Gastrocnemius medialis (tissue), 4 donors: ENCODE measurements around the gene HMCN2. TPM values are rescaled to one million over a fixed set of nuclear protein-coding genes. Genes with fewer than 3 reads are reported as not detected.

Experiments used
- ATAC-seq, 2 donors: fragments of 150-250 bp; one replicate each; pipeline ENCODE4 v1.9.1; 2016
- DNase-seq, 2 donors: peaks; one replicate each; pipeline ENCODE4 v3.0.0-alpha.2; 2019
- H3K27ac ChIP-seq, 4 donors: fragments of 200-600 bp; sonication (generic); 1 replicate in 1 of 4; 2 replicates in 3 of 4; pipeline ENCODE4 v1.5.1; 2016 to 2018; ENCODE audit warnings: mild to moderate bottlenecking in 2 of 4, moderate library complexity in 1 of 4
- H3K27me3 ChIP-seq, 3 donors: fragments of 200-600 bp; sonication (generic) in 2 of 3; 1 replicate in 1 of 3; 2 replicates in 2 of 3; pipeline versions ENCODE4 v1.5.1 to v1.6.0; 2016 to 2019; ENCODE audit warnings: mild to moderate bottlenecking in 1 of 3, moderate library complexity in 1 of 3
- H3K36me3 ChIP-seq, 2 donors: fragments of 200-600 bp; sonication (generic) in 1 of 2; one replicate each; pipeline ENCODE4 v1.5.1; 2017 to 2018
- H3K4me1 ChIP-seq, 2 donors: fragments of 200-600 bp; sonication (generic) in 1 of 2; one replicate each; pipeline ENCODE4 v1.5.1; 2016 to 2017; ENCODE audit warnings: mild to moderate bottlenecking in 2 of 2
- H3K4me3 ChIP-seq, 4 donors: fragments of 200-600 bp; sonication (generic) in 3 of 4; 1 replicate in 1 of 4; 2 replicates in 3 of 4; pipeline ENCODE4 v1.5.1; 2016 to 2019; ENCODE audit warnings: mild to moderate bottlenecking in 2 of 4
- H3K9me3 ChIP-seq, 3 donors: fragments of 200-600 bp; sonication (generic) in 2 of 3; 1 replicate in 1 of 3; 2 replicates in 2 of 3; pipeline ENCODE4 v1.5.1; 2016 to 2019
- POLR2A ChIP-seq, 2 donors: fragments of 450-650 bp; IDR thresholded peaks; one replicate each; pipeline ENCODE4 v1.6.1; 2017; ENCODE audit warnings: antibody characterized with exemption in 2 of 2, mild to moderate bottlenecking in 2 of 2, moderate library complexity in 2 of 2
- in situ Hi-C, 4 donors: fragments of 200-750 bp; cut with MboI; loops; one replicate each; pipeline versions ENCODE4 v1.15.0 to v1.8.0; 2017; ENCODE audit warnings: low sequenced_read_pairs in 4 of 4
- intact Hi-C: fragments of 100-400 bp; cut with DNase I; formaldehyde crosslinking; loops from one replicate; pipeline ENCODE4 v1.15.1; 2023; ENCODE audit warnings: low total_unique reads
- total RNA-seq, 4 donors: library from RNA; depleted of rRNA; stranded (reverse); fragments of >200 nt; gene quantifications; one replicate each; pipeline versions ENCODE4 v1.1.0 to v1.2.3, GENCODE V29; 2016
- TF ChIP-seq, protein P1 (sequence below), 5 experiments: fragments of 450-650 bp in 3 of 5; fragments of 200-600 bp in 2 of 5; sonication (generic) in 2 of 5; IDR thresholded peaks in 4 of 5; conservative IDR thresholded peaks in 1 of 5; 1 replicate in 4 of 5; 2 replicates in 1 of 5; pipeline ENCODE4 v1.5.1; 2016 to 2019; ENCODE audit warnings: antibody characterized with exemption in 5 of 5, mild to moderate bottlenecking in 3 of 5, moderate library complexity in 3 of 5

Gene HMCN2
- total RNA-seq, 4 donors from 2014 or later: 1.9 to 8.5 (median 7.7) TPM

DNA sequence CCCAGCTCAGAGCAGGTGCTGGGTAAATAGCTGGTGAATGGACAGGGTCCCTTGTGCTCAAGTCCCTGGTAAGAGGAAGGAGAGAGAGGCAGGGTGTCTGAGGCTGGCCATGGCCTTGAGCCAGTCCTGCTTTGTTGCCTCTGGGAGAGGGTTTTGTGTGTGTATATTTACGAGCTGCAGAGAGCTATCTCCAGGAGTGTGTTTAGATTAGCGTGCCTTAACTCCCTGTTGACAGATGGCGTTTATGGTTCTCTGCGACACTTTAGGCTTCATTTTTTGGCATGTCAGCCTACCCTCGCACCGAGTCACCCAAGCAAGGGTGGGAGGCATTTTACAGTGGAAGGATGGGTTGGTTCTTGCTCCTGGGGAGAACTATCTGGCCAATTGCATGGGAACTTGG, 22.2 kb downstream of the HMCN2 start:
- Histone ChIP-seq H3K27ac (peak overlapping the region; percentile 31 to 62 (median 58)), H3K4me1 (peaks cover under 1 to 3% of the 10 kb centered on the region in 2 donors), H3K4me3 (no peak overlapping the region), H3K9me3 (no peaks in the 10 kb centered on the region), H3K36me3 (no peaks in the 10 kb centered on the region), H3K27me3 (peaks cover 22 to 53% (median 51%) of the 10 kb centered on the region in 3 donors)
- in situ Hi-C loops (no loop called here), intact Hi-C loops (no loop called here)
- ATAC-seq: no peak
- TF ChIP-seq, protein P1, sequence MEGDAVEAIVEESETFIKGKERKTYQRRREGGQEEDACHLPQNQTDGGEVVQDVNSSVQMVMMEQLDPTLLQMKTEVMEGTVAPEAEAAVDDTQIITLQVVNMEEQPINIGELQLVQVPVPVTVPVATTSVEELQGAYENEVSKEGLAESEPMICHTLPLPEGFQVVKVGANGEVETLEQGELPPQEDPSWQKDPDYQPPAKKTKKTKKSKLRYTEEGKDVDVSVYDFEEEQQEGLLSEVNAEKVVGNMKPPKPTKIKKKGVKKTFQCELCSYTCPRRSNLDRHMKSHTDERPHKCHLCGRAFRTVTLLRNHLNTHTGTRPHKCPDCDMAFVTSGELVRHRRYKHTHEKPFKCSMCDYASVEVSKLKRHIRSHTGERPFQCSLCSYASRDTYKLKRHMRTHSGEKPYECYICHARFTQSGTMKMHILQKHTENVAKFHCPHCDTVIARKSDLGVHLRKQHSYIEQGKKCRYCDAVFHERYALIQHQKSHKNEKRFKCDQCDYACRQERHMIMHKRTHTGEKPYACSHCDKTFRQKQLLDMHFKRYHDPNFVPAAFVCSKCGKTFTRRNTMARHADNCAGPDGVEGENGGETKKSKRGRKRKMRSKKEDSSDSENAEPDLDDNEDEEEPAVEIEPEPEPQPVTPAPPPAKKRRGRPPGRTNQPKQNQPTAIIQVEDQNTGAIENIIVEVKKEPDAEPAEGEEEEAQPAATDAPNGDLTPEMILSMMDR (IDR thresholded peaks at IDR 0.05 in 4 of 5, conservative IDR thresholded peaks at IDR 0.05 in 1 of 5): no peak
- TF ChIP-seq POLR2A (IDR thresholded peaks at IDR 0.05): no peak
- no peak for DNase-seq

DNA sequence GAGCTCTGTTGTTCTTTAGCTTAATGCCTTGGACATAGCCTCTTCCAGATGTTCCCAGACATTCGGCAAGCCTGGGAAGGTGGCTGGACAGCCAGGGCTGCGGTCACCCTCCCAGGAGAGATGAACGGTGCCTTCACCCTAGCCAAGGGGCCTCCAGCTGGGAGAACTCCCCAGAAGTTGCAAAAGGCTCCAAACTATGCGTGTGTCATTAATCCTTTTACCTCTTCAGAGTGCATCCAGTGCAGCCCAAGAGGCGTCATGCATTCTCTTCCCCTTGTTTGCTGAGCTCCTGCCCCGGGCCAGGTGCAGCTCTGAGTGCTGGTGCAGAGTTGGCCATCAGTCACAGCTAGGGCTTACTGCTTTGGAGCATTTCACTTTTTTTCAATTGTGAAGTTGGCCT, 22.8 kb downstream of the HMCN2 start:
- peak overlapping the region in 3 of 4 donors; percentile 50 to 62 (median 61) for H3K27ac ChIP-seq
- no peaks in the 10 kb centered on the region for H3K36me3 ChIP-seq
- no peak overlapping the region for H3K4me3 ChIP-seq
- ATAC-seq (peak in 1 of 2 donors; percentile 29), DNase-seq (peak in 1 of 2 donors; percentile 53)
- H3K4me1 ChIP-seq: peaks cover 0 to 3% of the 10 kb centered on the region in 2 donors
- peaks cover 22 to 52% (median 47%) of the 10 kb centered on the region in 3 donors for H3K27me3 ChIP-seq
- in situ Hi-C loops (no loop called here), intact Hi-C loops (no loop called here)
- TF ChIP-seq, protein P1 (IDR thresholded peaks at IDR 0.05 in 4 of 5, conservative IDR thresholded peaks at IDR 0.05 in 1 of 5): no peak
- TF ChIP-seq POLR2A (IDR thresholded peaks at IDR 0.05): no peak
- H3K9me3 ChIP-seq: no peaks in the 10 kb centered on the region

DNA sequence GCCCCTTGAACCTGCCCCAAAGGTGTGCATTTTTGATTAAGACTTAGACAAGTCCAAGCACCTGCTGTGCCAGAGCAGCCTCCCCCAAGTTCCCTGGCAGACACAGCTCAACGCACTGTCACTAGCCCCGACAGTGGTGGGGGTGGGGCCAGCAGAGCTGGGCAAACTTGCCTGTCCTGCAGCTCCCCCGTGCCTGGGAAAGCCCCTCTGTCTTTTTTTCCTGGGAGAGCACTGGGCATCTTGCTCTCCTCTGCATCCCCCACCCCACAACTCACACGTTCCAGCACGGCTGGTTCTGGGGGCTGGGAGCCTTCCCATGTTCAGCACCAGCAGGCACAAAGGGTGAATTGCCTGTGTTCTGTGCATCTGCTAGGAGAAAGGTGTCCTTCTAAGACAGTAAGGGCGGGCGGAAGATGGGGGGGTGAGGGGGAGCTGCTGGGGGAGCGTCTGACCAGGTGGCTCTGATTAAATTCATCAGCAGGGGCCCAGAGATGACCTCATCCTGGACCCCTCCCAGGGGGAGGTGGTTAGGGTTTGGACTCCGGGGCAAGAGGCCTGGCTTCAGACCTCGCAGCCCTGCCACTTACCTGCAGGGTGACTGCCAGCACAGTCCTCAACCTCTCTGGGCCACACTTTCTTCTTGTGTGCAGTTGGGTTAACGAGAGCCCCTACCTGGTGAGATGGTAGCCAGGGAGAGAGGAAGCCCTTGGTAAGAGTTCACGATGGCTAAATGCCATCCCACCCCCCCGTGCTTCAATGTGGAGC, 23.5 kb downstream of the HMCN2 start:
- H3K9me3 ChIP-seq: no peaks in the 10 kb centered on the region
- H3K27ac ChIP-seq: peak overlapping the region; percentile 57 to 69 (median 63)
- intact Hi-C loops: no loop called here
- TF ChIP-seq, protein P1 (IDR thresholded peaks at IDR 0.05 in 4 of 5, conservative IDR thresholded peaks at IDR 0.05 in 1 of 5): no peak
- no peak for TF ChIP-seq POLR2A (IDR thresholded peaks at IDR 0.05)
- H3K27me3 ChIP-seq: peaks cover 22 to 46% (median 40%) of the 10 kb centered on the region in 3 donors
- in situ Hi-C loops: no loop called here
- H3K36me3 ChIP-seq: no peaks in the 10 kb centered on the region
- DNase-seq: no peak
- no peak overlapping the region for H3K4me3 ChIP-seq
- ATAC-seq: no peak
- H3K4me1 ChIP-seq: peaks cover 0 to 3% of the 10 kb centered on the region in 2 donors

DNA sequence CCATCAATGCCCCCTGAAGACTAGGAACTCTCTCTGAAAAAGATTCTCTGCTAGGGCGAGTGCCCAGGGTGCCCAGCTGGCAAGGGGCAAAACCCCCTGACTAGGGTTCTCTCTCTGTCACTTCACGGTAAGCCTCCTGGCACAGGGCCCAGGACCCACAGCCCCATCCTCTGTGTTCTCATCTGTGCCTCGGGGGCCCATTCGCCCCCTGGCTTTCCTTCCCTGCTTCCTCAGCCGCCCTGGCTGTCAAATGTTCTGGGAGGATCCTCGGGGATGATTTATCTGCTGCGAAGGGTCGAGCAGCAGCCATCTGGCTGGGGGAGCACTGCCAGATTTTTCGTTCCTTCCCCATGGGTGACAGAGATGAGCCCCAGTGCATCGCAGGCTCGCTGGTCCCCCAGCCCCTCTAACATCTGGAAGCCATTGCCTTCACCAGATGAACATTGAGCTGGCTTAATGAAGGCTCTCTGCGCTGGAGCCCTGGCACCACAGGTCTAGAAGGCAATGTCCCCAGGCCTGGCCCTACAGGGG, 24.2 kb downstream of the HMCN2 start:
- peak overlapping the region; percentile 57 to 69 (median 63) for H3K27ac ChIP-seq
- no peaks in the 10 kb centered on the region for H3K9me3 ChIP-seq
- TF ChIP-seq, protein P1 (IDR thresholded peaks at IDR 0.05 in 4 of 5, conservative IDR thresholded peaks at IDR 0.05 in 1 of 5): no peak
- no peak for TF ChIP-seq POLR2A (IDR thresholded peaks at IDR 0.05)
- H3K4me1 ChIP-seq: peaks cover 0 to 3% of the 10 kb centered on the region in 2 donors
- intact Hi-C loops (no loop called here), in situ Hi-C loops (no loop called here)
- ATAC-seq: no peak
- peaks cover 22 to 39% (median 34%) of the 10 kb centered on the region in 3 donors for H3K27me3 ChIP-seq
- no peaks in the 10 kb centered on the region for H3K36me3 ChIP-seq
- H3K4me3 ChIP-seq: no peak overlapping the region
- DNase-seq: no peak
